ENCODE results near the gene GFOD1. TPM values are rescaled to one million over a fixed set of nuclear protein-coding genes. Genes with fewer than 3 reads are reported as not detected.

GFOD1 gene
- total RNA-seq, 1 donor from 2014 or later: 8.4 TPM

DNA sequence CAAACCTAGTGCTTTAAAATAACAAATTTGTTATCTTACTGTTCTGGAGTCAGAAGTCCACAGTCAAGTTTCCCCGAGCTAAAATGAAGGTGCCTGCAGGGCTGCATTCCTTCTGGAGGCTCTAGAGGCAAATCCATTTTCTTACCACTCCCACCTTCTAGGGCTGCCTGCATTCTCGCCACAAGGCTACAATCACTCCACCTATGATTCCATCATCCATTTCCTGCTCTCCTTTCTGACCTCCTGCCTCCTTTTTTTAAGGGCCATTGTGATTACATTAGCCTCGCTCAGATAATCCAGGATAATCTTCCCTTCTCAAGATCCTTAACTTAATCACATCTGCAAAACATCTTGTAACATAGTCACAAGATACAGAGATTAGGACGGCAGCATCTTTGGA, 44.6 kb upstream of the GFOD1 start:
- no peak overlapping the region for H3K27ac Mint-ChIP-seq
- H3K4me3 Mint-ChIP-seq: no peak overlapping the region
- ChIA-PET CTCF (interaction anchor here (0.7 to 2.1 kb wide), 3 partner anchors 148 to 203 kb away, joined by 3 to 6 read pairs (median 3); no protein-coding TSS in a partner anchor), POLR2A (interaction anchor here (0.6 to 1.6 kb wide), 2 partner anchors 43 to 129 kb away, joined by 5 read pairs; partner anchors contain the start of gene SIRT5)
- no peaks in the 10 kb centered on the region for H3K27me3 Mint-ChIP-seq
- ATAC-seq (ENCODE audit: low read depth): no peak
- no peaks in the 10 kb centered on the region for H3K9me3 Mint-ChIP-seq
- no peak for DNase-seq
- H3K36me3 Mint-ChIP-seq (ENCODE audit: low read depth): no peaks in the 10 kb centered on the region
- TF ChIP-seq, protein P1, sequence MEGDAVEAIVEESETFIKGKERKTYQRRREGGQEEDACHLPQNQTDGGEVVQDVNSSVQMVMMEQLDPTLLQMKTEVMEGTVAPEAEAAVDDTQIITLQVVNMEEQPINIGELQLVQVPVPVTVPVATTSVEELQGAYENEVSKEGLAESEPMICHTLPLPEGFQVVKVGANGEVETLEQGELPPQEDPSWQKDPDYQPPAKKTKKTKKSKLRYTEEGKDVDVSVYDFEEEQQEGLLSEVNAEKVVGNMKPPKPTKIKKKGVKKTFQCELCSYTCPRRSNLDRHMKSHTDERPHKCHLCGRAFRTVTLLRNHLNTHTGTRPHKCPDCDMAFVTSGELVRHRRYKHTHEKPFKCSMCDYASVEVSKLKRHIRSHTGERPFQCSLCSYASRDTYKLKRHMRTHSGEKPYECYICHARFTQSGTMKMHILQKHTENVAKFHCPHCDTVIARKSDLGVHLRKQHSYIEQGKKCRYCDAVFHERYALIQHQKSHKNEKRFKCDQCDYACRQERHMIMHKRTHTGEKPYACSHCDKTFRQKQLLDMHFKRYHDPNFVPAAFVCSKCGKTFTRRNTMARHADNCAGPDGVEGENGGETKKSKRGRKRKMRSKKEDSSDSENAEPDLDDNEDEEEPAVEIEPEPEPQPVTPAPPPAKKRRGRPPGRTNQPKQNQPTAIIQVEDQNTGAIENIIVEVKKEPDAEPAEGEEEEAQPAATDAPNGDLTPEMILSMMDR (IDR thresholded peaks at IDR 0.05): no peak
- peaks cover 13% of the 10 kb centered on the region for H3K4me1 Mint-ChIP-seq
- intact Hi-C loops (cut with micrococcal nuclease): loop anchor here (10.0 kb wide), 1 partner anchor 337 kb away; no protein-coding TSS in a partner anchor

DNA sequence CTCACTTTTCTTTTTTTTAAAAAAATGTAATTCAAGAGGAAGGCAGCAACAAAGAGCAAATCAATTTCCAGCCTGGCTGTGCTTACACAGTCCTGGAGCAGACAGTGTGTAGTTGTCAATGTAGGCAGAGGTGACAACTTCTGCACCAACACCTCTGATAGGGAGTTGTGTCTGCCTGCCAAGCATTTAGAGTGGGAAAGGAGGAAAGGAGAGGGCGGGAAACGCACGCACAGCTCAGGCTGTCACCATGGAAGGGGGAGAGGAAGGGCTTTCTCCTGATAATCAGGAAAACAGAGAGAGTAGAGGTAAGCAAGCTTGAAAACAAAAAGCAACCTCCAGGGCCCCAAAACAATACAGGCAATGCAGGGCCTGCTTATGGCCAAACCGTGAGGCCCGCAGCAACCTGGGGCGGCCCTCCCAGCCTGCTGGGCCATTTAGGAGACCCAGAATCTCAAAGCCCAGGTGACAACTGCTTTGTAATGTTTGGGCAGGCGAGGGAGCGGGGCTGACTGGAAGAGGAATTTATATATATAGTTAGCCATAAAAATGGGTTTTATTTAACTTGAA, 41.5 kb upstream of the GFOD1 start:
- Mint-ChIP-seq H3K27me3 (no peaks in the 10 kb centered on the region), H3K27ac (no peak overlapping the region), H3K4me3 (no peak overlapping the region), H3K9me3 (no peaks in the 10 kb centered on the region), H3K4me1 (peaks cover 44% of the 10 kb centered on the region), H3K36me3 (ENCODE audit: low read depth) (no peaks in the 10 kb centered on the region)
- ChIA-PET POLR2A (no interaction called here), CTCF (no interaction called here)
- ATAC-seq (ENCODE audit: low read depth): no peak
- DNase-seq: no peak
- TF ChIP-seq, protein P1 (IDR thresholded peaks at IDR 0.05): no peak
- intact Hi-C loops (cut with micrococcal nuclease): loop anchor here (5.0 kb wide), 1 partner anchor 132 kb away; no protein-coding TSS in a partner anchor

DNA sequence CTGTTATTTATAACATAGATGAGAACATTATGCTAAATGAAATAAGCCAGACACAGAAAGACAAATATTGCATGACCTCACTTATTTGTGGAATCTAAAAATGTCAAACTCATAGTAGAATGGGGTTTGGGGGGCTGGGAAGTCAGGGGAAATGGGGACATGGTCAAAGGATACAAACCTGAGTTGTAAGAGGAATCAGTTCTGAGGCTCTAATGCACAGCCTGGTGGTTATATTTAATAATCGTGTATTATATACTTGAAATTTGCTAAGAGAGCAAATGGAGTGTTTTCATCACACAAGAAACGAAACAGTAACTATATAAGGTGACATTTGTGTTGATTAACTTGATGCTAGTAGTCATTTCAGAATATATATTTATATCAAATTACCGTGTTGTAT, 40.8 kb upstream of the GFOD1 start:
- CTCF ChIA-PET: no interaction called here
- H3K27ac Mint-ChIP-seq: peak overlapping the region; percentile 54
- ATAC-seq (ENCODE audit: low read depth) (no peak), DNase-seq (no peak)
- H3K9me3 Mint-ChIP-seq: no peaks in the 10 kb centered on the region
- POLR2A ChIA-PET: no interaction called here
- intact Hi-C loops (cut with micrococcal nuclease): loop anchor here (5.0 kb wide), 1 partner anchor 131 kb away; no protein-coding TSS in a partner anchor
- peaks cover 48% of the 10 kb centered on the region for H3K4me1 Mint-ChIP-seq
- no peaks in the 10 kb centered on the region for H3K36me3 Mint-ChIP-seq (ENCODE audit: low read depth)
- TF ChIP-seq, protein P1 (IDR thresholded peaks at IDR 0.05): no peak
- no peak overlapping the region for H3K4me3 Mint-ChIP-seq
- H3K27me3 Mint-ChIP-seq: no peaks in the 10 kb centered on the region

DNA sequence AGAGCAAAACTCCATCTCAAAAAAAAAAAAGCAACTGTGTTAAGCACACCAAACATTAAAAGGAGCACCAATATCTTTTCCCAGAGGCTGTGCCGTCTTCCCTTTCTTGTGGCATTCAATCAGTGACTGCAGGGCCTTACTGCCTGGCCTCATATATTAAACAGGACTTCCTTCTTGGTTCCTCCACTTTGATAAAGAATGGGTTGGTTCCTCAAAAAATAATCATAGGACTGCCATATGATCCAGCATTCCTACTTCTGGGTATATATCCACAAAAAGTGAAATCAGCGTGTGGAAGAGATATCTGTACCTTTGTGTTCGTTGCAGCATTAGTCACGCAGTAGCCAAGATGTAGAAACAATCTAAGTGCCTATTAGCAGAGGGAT, 40.3 kb upstream of the GFOD1 start:
- Mint-ChIP-seq H3K27me3 (no peaks in the 10 kb centered on the region), H3K4me1 (peaks cover 47% of the 10 kb centered on the region), H3K4me3 (no peak overlapping the region), H3K36me3 (ENCODE audit: low read depth) (no peaks in the 10 kb centered on the region), H3K27ac (peak overlapping the region; percentile 78), H3K9me3 (no peaks in the 10 kb centered on the region)
- ChIA-PET POLR2A (interaction anchor here (1.4 to 2.1 kb wide), 4 partner anchors 41 to 287 kb away, joined by 3 to 19 read pairs (median 16); partner anchors contain the start of genes GFOD1, MCUR1, NOL7 and SIRT5), CTCF (interaction anchor here (1.1 to 1.8 kb wide), 3 partner anchors 10 to 87 kb away, joined by 4 to 12 read pairs (median 9); partner anchors contain the start of genes NOL7 and SIRT5)
- intact Hi-C loops (cut with micrococcal nuclease): loop anchor here (1.0 to 5.0 kb wide), 6 partner anchors 73 to 255 kb away; partner anchors contain the start of gene NOL7
- DNase-seq (no peak), ATAC-seq (ENCODE audit: low read depth) (no peak)
- TF ChIP-seq, protein P1 (IDR thresholded peaks at IDR 0.05): no peak
